ENCODE results near the gene UIMC1.

DNA sequence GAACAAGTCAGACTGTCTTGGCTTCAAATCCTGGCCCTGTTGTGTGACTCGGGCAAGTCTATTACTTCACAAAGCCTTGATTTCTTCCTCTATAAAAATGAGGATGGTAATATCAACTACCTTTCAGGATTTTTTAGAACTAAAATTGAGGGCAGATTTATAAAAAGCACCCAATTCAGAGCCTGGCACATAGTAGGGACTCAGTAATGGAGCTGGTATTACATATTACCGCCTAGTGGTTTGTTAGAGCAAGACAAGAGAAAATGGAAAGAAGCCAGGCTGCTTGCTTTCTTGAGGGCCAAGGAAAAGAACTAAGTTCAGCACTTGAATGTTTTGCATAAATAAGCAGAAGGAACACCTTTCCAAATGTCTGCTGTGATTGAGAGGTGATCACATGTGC is 35.4 kb upstream of the UIMC1 start:
- TF ChIP-seq TARDBP (CRISPR knock-in tag; IDR thresholded peaks at IDR 0.05) (no peak), SIN3A (IDR thresholded peaks at IDR 0.05; ENCODE audit: borderline replicate concordance, low read depth, low read length) (no peak), MAFK (conservative IDR thresholded peaks at IDR 0.05 in 1 of 2, IDR thresholded peaks at IDR 0.05 in 1 of 2; ENCODE audit: low read length in 2 of 2) (no peak)
- TF ChIP-seq, protein P1, sequence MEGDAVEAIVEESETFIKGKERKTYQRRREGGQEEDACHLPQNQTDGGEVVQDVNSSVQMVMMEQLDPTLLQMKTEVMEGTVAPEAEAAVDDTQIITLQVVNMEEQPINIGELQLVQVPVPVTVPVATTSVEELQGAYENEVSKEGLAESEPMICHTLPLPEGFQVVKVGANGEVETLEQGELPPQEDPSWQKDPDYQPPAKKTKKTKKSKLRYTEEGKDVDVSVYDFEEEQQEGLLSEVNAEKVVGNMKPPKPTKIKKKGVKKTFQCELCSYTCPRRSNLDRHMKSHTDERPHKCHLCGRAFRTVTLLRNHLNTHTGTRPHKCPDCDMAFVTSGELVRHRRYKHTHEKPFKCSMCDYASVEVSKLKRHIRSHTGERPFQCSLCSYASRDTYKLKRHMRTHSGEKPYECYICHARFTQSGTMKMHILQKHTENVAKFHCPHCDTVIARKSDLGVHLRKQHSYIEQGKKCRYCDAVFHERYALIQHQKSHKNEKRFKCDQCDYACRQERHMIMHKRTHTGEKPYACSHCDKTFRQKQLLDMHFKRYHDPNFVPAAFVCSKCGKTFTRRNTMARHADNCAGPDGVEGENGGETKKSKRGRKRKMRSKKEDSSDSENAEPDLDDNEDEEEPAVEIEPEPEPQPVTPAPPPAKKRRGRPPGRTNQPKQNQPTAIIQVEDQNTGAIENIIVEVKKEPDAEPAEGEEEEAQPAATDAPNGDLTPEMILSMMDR (CRISPR knock-in tag; IDR thresholded peaks at IDR 0.05): no peak
- TF ChIP-seq, protein P2, sequence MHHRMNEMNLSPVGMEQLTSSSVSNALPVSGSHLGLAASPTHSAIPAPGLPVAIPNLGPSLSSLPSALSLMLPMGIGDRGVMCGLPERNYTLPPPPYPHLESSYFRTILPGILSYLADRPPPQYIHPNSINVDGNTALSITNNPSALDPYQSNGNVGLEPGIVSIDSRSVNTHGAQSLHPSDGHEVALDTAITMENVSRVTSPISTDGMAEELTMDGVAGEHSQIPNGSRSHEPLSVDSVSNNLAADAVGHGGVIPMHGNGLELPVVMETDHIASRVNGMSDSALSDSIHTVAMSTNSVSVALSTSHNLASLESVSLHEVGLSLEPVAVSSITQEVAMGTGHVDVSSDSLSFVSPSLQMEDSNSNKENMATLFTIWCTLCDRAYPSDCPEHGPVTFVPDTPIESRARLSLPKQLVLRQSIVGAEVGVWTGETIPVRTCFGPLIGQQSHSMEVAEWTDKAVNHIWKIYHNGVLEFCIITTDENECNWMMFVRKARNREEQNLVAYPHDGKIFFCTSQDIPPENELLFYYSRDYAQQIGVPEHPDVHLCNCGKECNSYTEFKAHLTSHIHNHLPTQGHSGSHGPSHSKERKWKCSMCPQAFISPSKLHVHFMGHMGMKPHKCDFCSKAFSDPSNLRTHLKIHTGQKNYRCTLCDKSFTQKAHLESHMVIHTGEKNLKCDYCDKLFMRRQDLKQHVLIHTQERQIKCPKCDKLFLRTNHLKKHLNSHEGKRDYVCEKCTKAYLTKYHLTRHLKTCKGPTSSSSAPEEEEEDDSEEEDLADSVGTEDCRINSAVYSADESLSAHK (CRISPR knock-in tag; IDR thresholded peaks at IDR 0.05; ENCODE audit: borderline replicate concordance): no peak
- TF ChIP-seq, protein P3, sequence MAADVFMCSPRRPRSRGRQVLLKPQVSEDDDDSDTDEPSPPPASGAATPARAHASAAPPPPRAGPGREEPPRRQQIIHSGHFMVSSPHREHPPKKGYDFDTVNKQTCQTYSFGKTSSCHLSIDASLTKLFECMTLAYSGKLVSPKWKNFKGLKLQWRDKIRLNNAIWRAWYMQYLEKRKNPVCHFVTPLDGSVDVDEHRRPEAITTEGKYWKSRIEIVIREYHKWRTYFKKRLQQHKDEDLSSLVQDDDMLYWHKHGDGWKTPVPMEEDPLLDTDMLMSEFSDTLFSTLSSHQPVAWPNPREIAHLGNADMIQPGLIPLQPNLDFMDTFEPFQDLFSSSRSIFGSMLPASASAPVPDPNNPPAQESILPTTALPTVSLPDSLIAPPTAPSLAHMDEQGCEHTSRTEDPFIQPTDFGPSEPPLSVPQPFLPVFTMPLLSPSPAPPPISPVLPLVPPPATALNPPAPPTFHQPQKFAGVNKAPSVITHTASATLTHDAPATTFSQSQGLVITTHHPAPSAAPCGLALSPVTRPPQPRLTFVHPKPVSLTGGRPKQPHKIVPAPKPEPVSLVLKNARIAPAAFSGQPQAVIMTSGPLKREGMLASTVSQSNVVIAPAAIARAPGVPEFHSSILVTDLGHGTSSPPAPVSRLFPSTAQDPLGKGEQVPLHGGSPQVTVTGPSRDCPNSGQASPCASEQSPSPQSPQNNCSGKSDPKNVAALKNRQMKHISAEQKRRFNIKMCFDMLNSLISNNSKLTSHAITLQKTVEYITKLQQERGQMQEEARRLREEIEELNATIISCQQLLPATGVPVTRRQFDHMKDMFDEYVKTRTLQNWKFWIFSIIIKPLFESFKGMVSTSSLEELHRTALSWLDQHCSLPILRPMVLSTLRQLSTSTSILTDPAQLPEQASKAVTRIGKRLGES (CRISPR knock-in tag; IDR thresholded peaks at IDR 0.05; ENCODE audit: borderline replicate concordance): no peak
- TF ChIP-seq, protein P4, sequence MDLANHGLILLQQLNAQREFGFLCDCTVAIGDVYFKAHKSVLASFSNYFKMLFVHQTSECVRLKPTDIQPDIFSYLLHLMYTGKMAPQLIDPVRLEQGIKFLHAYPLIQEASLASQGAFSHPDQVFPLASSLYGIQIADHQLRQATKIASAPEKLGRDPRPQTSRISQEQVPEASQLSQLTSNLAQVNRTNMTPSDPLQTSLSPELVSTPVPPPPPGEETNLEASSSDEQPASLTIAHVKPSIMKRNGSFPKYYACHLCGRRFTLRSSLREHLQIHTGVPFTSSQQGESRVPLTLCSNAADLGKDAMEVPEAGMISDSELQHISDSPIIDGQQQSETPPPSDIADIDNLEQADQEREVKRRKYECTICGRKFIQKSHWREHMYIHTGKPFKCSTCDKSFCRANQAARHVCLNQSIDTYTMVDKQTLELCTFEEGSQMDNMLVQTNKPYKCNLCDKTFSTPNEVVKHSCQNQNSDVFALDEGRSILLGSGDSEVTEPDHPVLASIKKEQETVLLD (CRISPR knock-in tag; IDR thresholded peaks at IDR 0.05; ENCODE audit: low read depth): no peak
